Measurements from ENCODE around the gene VPS25.

DNA sequence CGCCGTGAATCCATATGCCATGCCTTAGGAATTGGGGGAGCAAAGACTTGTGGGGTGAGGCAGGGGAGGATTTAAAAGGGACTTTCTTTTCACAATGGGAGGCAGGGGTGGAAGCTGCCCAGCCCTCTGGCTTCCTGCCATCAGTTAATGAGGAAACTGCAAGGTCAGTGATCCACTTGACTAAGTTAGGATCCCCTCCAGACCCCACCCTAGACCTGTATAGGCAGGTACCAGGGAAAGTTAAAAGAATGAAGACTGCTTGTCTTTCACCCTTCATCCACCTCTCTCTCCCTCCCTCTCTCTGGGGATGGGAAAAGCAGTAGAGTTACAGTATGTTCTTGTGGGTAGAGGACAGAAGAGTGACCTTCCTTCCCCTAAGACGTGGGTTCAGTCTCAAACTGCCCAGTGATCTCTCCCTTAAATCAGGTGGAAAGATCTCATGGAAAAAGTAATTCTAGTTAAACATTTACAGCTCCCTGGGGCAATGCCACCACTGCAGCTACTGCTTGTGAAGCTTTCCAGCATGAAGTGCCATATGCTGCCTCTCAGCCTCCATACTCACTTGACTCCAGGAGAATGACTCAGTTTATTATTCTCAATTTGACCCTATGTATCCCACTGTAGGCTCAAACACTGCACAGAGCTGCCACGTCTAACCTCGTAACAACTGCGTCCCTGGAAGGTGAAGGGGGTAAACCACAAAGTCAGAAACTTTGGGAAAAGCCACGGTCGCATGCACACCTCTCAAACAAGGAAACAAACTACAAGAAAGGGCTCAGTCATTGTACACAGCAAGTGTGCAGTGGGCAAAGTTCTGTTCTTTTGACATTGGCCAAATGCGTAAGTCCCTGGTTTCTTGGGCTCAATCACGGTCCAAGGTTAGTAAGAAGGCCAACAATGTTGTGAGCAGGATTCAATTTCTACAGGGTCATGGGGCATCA, 24.1 kb downstream of the VPS25 start:
- no peak for TF ChIP-seq CTCF (IDR thresholded peaks at IDR 0.05)
- TF ChIP-seq POLR2A (IDR thresholded peaks at IDR 0.05) = no peak

All from heart left ventricle (tissue), 13 donors.